Pons (tissue), 1 donor: ENCODE measurements around the gene C10orf71.

Experiments used
- DNase-seq: peaks from one replicate; pipeline ENCODE4 v3.0.0-alpha.2; 2016; ENCODE audit warnings: low spot score

Gene C10orf71

DNA sequence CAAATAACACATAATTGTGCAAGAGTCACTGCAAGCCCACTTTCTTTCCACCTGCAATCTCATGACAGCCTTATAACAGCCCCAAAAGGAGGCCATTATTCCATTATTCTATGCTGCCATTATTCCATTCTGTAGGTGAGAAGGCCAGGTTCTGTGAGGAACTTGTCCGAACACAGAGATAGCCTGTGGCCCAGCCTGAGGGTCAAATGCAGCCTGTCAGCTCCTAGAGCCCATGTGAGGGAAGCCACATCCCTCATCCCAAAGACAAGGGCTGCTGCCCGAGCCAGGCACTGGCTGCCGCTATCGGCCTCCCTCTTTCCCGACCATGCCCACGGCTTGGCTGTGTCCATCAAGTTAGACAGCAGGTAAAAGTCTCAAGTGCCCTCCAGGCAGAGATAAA lies 24.1 kb upstream of the C10orf71 start:
- no peak for DNase-seq

- DNase-seq = peak; percentile 67
Measured at GRCh38 chr10:49275896-49276295, 23.1 kb upstream of the C10orf71 start.

DNA sequence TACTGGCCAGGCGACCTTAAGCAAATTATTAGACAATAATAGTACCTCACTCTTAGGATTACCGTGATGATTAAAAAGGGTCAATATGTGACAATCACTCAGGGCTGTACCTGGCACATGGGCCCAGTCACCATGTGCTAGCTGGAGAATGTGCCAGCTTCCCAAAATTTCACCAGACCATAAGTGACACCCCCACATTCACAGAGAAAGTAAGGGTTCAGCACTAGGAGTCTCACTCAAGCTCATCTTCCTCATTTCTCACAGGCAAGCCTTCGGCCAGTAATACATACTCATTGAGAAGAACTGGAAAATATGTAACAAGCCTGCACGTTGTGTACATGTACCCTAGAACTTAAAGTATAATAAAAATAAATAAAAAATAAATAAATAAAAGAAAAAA lies 22.4 kb upstream of the C10orf71 start:
- no peak for DNase-seq

GRCh38 chr10:49277973-49278372 lies 21.0 kb upstream of the C10orf71 start:
- no peak for DNase-seq

GRCh38 chr10:49278497-49278981 lies 20.4 kb upstream of the C10orf71 start:
- no peak for DNase-seq

DNA sequence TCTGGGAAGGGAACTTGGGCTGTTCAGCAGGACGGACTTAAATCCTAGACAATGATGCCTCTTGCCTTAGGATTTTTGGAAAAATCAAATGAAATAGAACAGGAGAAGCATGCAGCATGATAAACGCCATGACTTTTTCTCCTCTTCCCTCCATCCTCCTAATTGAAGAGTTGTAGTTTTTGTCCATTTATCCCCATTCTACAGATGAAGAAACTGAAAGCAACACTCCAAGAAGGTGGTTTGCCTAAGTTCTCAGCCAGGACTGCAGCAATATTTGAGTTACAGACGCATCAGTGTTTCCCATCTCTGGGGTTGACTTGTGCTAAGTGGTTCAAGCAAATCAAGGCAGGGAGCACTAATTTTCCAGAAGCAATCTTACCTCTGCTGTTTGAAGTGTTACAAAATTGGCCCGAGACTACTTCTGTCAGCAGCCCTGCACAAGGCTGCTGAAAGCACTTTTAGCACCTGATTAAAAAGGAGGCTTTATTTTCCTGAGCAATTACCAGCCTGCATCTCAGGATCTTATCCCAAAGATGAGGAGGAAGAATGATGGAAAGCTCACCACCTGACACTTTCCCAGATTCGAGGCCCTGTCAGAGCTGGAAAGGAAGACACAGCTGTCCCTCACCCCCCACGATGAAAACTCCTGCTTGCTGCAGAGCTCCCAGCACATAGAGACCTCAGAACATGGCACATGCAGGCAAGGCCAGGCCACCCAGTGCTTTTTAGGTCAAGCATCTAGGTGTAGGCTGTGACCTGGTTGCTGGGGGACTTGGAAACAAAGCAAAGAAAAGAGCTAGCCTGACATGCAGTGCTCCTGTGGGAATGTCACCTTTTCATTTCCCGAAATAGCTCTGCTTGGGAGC lies 19.7 kb upstream of the C10orf71 start:
- no peak for DNase-seq

DNA sequence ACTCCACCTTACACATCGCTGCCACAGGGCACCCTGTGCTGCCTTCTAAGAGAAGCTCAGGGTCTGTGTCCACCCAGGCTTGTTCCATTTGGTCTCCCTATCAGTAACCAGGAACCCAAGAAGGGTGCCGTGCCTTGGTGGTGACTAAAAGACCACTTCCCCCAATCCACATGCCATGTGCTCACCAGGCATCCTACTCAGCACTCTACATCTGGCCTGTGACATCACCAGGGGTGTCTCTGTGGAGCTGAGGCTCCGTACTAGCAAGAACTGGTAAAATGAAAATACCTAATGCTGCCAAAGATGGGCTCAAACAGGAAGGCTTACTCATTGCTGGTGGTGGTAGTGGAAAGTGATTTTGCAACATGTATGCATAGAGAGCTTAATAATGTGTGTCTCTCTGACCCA lies 19.0 kb upstream of the C10orf71 start:
- DNase-seq = no peak

GRCh38 chr10:49281461-49281860 lies 17.5 kb upstream of the C10orf71 start:
- no peak for DNase-seq

DNA sequence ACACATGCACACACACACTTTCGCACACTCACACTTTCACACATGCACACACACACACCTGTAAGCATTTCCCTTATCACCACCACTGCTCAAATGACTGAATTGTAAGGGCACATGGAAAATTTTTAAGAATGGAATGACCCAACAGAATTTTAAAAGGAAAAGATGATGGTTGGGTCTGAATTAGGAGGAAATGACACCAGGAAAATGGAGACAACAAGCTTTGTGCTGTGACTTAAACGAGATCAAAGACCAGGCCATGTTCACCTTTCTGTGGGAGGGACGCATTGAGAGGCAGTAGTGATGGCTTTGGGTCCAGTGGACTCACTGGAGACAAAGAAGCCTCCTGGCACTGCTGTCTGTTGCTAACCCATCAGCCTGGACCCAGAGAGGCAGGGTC lies 16.7 kb upstream of the C10orf71 start:
- no peak for DNase-seq

DNA sequence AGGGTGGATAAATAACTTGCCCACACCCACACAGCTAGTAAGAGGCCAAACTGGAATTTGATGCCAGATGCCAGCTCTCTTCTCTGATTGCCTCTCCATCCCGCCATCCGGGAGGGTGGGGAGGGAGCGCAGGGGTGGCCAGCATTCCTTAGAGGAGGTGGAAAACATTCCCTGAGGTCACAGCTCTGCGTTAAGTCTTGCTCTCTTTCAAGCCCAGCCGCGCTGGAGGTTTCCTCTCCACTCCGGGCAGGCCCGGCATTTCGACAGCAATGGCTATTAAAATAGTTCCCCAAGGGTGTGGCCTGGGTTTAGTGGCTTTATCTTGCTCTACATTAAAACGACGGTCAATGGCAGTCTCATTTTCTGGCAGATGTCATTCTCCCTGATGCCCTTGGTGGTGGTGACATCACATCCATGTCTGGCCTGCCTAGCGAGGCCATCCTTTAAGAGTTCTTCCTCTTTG lies 16.1 kb upstream of the C10orf71 start:
- no peak for DNase-seq

DNA sequence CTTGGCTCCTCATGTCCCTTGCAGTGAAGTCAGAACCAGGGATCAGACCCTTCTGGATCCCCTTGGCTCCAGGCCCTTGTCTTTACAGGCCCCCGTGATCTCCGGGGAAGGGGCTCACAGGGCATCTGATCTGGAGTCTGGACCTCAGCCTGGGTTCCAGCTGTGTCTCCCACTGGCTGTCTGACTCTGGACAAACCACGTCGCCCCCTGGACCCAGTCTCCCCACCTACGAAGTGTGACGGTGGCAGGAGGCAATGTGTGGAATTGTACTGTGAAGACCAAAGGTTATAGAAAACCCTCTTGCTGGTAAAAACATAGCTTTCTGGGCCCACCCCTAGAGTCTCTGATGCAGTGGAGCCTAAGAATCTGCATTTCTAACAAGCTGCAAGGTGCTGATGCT lies 15.5 kb upstream of the C10orf71 start:
- DNase-seq = no peak

DNA sequence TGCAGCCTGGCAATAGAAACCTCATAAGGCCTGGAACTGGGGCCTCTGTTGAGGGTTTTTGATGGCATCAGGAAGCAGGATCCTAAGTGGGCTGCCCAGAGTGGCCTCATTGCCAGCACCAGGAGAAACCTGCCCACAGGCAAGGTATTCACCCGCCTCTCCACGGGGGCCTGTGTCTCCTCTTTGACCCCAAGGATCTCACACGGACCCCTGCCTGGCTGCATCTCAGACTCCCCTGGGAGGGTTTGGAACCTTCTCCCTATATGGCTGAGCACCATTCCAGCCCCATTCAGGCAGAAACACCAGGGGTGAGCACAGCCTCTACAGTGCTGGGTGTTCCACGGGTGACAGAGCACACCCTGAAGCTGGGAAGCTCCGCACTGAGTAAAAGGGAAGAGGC lies 14.6 kb upstream of the C10orf71 start:
- DNase-seq = no peak

GRCh38 chr10:49285232-49285631 lies 13.7 kb upstream of the C10orf71 start:
- peak; percentile 43 for DNase-seq

GRCh38 chr10:49286686-49287085 lies 12.3 kb upstream of the C10orf71 start:
- no peak for DNase-seq

DNA sequence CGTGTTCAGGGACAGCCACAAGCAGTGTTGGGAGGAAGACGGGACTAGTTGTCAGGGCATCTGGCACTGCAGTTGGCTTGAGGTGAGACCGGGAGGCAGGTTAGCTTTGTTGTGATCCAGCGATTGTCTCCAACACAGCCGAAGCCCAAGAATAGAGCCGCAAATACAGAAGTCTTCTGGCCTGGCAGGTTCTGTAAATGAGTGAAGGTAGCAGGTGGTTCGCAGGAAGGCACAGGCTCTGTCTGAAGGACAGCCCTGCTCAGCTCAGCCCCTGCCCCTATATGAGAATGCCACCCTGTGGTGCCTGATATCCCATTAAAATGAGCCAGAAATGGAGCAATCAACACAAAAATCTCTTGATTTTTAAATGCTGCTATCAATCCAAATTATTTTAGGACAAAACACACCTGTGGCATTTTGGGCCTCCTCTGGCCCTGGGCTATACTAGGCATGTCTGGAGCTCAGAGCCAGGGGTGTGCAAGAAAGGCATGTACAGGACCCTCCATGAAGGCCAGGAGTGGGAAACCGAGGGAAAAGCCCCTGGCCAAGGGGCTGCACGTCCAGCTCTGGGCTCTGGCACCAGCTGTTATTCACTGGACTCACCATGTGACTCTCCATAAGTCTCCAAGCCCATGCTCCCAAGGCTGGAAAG lies 11.2 kb upstream of the C10orf71 start:
- DNase-seq = no peak

DNA sequence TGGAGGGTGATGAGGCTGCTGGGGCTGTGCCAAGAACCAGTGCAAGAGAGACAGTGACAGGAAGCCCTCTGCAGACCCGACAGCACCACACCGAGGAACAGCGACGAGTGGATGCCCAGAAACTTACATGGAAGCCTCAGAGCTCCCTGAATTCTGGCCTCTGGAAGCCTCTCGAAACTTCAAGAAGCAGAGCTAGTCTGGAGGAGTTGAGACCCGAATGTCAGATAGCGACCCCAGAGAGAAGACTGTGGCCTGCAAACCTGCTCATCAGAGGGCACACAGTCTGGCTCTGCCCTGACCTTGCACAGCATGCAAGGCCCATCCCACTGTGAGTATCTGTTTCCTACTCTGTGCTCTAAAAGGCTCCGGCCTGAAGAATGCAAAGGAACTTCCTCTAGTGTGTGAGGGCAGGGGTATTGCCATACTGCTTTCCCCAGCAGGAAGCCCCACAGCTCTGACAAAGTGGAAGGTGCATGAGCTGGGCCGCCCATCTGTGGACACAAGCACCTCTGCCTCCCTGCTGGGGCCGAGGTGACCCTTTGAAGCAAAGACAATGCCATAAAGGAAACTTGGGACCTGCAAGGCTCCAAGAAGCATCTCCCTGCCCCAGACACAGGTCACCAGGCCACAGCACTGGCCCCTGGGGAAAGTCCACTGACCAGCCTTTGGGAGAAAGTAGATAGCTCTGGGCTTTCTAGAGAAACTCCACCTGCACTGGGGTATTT lies 10.5 kb upstream of the C10orf71 start:
- no peak for DNase-seq

- no peak for DNase-seq
Measured at GRCh38 chr10:49289480-49289879, 9.5 kb upstream of the C10orf71 start.

DNA sequence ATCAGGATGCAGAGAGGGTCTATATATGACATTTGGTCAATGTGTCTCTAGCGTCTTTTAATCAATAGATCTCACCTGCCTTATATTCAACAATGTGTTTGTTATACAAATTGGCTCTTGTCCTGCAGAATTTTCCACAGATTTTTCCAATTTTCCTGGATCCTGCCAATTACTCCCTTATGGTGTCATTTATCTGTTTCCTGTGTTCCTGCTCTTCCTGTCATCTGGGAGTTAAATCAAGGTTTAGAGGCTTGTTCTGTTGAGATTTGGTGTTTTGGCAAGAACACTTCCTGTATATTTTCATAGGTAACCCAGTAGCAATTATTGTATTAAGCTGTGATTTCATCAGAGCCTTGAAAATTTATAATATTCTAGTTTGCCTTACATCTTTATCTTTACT lies 8.8 kb upstream of the C10orf71 start:
- DNase-seq = no peak

DNA sequence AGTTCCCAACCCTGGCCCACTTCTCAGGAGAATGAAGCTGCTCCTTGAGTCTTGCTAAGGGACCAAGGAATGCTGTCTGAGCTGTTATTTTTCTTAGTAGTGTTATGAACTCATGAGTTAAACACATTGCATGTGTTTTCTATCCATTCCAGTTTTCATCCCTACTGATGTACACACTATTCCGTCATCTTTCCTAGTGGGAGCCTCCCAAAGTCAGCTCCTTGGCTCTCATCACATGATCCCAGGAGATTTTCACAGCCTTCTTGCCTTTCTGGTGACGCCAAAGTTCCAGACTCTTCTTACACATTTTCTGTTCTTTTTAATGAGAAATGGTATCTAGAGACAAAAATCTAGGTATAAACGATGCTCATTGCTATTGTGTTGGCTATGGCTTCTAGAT lies 8.4 kb upstream of the C10orf71 start:
- DNase-seq = no peak

- DNase-seq = no peak
Measured at GRCh38 chr10:49292565-49293207, 6.3 kb upstream of the C10orf71 start.

DNA sequence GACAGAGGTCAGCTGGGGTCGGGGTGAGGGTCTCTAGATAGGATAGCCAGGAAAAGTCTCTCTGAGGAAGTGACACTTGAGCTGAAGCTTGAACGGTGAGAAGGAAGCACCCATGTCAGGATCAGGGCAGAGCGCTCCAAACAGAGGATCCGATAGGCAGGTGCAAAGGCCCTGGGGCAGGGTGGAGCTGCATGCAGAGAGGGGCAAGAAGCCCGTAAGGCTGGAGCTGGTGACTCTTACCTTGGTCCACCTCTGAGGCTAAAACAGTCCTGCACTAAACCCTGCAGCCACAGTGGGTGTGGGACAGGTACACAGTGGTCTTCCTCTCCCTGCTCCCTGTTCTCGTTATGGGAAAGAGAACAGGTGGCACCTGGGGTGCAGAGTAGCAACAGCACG lies 5.8 kb upstream of the C10orf71 start:
- no peak for DNase-seq

DNA sequence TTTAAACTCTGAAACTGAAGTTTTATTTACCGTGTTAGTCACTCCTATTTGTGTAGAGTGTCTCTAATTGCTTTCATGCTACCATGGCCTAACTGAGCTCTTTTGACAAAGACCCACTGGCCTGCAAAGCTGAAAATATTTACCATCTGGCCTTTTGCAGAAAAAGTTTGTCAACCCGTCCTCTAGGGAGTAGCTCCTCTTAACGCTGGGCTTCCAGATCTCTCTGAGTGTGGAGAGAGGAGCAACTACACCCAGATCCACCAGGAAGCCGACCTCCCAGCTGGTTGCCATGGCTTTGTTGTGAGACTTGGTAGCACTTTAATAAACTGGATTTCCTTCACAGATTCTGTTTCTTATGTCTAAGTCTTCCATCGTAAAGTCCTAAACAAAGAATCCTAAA lies 4.2 kb upstream of the C10orf71 start:
- no peak for DNase-seq
